WI38 (cell line): ENCODE data around the gene LIG3.
"Not testable (repeated sequence)": the region's sequence is repeated elsewhere in the genome, so short reads cannot be mapped to it uniquely, and the experiment has no call there.

Experiments used
- H3K4me3 ChIP-seq: 2 replicates; pipeline ENCODE4 v1.5.1; 2011; ENCODE audit warnings: low read depth, mild to moderate bottlenecking, control low read depth, low read length
- TF ChIP-seq, protein P1 (sequence below): IDR thresholded peaks from 2 replicates; pipeline ENCODE4 v1.5.1; 2012; ENCODE audit warnings: low read depth, mild to moderate bottlenecking, control low read depth, low read length

Gene LIG3

GRCh38 chr17:34991606-34992005, 11.3 kb downstream of the LIG3 start:
- no peak overlapping the region for H3K4me3 ChIP-seq
- TF ChIP-seq, protein P1, sequence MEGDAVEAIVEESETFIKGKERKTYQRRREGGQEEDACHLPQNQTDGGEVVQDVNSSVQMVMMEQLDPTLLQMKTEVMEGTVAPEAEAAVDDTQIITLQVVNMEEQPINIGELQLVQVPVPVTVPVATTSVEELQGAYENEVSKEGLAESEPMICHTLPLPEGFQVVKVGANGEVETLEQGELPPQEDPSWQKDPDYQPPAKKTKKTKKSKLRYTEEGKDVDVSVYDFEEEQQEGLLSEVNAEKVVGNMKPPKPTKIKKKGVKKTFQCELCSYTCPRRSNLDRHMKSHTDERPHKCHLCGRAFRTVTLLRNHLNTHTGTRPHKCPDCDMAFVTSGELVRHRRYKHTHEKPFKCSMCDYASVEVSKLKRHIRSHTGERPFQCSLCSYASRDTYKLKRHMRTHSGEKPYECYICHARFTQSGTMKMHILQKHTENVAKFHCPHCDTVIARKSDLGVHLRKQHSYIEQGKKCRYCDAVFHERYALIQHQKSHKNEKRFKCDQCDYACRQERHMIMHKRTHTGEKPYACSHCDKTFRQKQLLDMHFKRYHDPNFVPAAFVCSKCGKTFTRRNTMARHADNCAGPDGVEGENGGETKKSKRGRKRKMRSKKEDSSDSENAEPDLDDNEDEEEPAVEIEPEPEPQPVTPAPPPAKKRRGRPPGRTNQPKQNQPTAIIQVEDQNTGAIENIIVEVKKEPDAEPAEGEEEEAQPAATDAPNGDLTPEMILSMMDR, result no peak

DNA sequence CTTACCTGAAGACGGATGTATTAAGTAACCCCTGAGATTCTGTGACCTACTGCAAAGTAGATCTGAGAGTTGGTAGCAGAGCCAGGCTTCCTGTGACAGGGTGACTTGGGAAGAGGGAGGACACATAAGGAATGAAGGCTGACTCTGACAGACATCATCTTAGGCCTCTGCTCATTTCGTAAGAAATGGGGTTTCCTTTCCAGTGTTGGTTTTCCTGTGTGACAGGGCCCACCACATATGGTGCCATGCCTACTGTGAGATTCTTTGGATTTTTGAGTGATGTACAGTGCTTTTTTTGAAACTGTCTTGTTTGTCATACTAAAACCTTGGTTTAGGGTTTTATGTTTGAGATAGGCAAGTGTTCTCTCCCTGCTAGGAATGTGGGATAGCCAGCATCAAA, 12.7 kb downstream of the LIG3 start:
- TF ChIP-seq, protein P1, result no peak

GRCh38 chr17:34996422-34997285, 16.3 kb downstream of the LIG3 start:
- TF ChIP-seq, protein P1, result no peak
- H3K4me3 ChIP-seq, result no peak overlapping the region

More for the DNA sequence above, 12.7 kb downstream of the LIG3 start:
- H3K4me3 ChIP-seq, result no peak overlapping the region

DNA sequence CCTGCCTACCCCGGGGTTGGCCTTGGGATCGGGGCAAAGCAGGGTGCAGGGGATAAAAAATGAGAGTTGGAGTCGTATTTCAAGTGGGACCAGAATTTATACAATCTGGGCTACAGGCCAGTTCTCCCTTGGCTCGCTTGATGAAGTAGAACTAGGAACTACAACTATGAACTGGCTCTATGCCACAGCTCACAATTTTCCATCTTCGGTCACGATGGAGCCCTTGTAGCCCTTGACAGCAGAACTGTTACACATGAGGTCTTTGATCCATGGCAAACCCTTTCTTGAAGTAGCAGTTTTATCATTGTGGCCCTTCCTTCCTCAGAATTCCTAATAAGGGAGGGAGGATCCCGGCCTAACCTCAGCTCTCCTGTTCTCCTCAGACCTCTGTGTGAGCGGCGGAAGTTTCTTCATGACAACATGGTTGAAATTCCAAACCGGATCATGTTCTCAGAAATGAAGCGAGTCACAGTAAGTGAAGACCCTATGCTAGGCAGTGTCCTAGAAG, 17.1 kb downstream of the LIG3 start:
- TF ChIP-seq, protein P1, result no peak
- H3K4me3 ChIP-seq, result no peak overlapping the region

- TF ChIP-seq, protein P1, result peak; percentile 81
Observed at GRCh38 chr17:34998205-34998604, 17.9 kb downstream of the LIG3 start.

DNA sequence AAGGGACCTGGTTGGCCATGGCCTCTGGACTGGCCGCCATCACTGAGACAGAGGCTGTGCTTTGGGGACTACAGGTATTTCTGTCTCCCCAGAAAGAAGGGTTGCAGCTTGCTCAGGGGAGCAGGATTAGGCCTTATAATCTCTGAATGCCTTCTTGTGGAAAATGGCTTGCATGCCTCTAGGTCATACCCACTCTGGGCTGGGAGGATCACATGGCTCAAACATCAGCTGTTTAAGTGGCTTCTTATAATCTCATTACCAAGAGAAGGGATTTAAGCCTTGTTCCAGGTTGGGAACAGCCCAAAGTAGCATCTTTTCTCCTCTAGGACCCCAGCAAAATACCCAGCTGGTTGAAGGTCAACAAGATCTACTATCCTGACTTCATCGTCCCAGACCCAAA, 19.1 kb downstream of the LIG3 start:
- H3K4me3 ChIP-seq, result no peak overlapping the region
- TF ChIP-seq, protein P1, result no peak

More at GRCh38 chr17:34998205-34998604, 17.9 kb downstream of the LIG3 start:
- H3K4me3 ChIP-seq, result no peak overlapping the region

DNA sequence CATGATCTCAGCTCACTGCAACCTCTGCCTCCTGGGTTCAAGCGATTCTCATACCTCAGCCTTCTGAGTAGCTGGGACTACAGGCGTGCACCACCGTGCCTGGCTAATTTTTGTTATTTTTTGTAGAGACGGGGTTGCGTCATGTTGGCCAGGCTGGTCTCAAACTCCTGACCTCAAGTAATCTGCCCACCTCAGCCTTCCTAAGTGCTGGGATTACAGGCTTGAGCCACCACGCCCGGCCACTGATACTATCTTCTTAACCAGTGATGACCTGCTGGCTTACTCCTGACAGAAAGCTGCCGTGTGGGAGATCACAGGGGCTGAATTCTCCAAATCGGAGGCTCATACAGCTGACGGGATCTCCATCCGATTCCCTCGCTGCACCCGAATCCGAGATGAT, 20.7 kb downstream of the LIG3 start:
- H3K4me3 ChIP-seq, result not testable (repeated sequence)
